Measurements from ENCODE around the gene TRPV3.
A peak's percentile ranks its signal among the peaks of the same experiment; 100 is the strongest.
"Not testable (repeated sequence)": the region's sequence is repeated elsewhere in the genome, so short reads cannot be mapped to it uniquely, and the experiment has no call there.

TRPV3 gene

DNA sequence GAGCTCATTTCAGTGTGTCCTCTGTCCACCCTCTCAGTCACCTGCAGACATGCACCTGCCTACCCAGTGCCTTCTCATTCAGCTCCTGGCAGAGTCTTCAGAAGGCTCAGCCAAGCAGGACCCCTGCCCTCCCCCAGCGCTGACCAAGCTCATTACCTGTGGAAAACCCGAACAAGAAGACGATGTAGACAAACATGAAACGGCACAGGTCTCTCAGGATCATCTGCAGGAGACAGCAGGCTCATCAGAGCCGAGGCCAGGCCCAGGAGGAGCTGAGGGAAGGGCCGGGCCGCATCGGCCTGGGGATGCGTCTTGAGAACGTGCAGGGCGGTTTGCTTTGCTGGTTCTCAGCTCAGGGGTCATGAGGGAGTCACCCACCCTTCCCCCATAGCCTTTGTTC, 19.4 kb upstream of the TRPV3 start:
- DNase-seq (ENCODE audit: insufficient read length, low spot score) (no peak), FAIRE-seq (no peak)
- TF ChIP-seq POLR2AphosphoS5 (IDR thresholded peaks at IDR 0.05; ENCODE audit: low read depth, low read length) (no peak), PAX5 (IDR thresholded peaks at IDR 0.05; ENCODE audit: insufficient read depth, low read length, severe bottlenecking) (no peak), POLR2A (IDR thresholded peaks at IDR 0.05; ENCODE audit: low read depth, low read length) (no peak), POU2F2 (IDR thresholded peaks at IDR 0.05; ENCODE audit: low read depth, low read length) (no peak), SPI1 (IDR thresholded peaks at IDR 0.05; ENCODE audit: low read depth, low read length) (no peak), TAF1 (IDR thresholded peaks at IDR 0.05; ENCODE audit: low read depth, low read length) (no peak)

- DNase-seq (ENCODE audit: insufficient read length, low spot score) (no peak), FAIRE-seq (peak; percentile 63)
- TF ChIP-seq POLR2AphosphoS5 (IDR thresholded peaks at IDR 0.05; ENCODE audit: low read depth, low read length), result no peak
- TF ChIP-seq TAF1 (IDR thresholded peaks at IDR 0.05; ENCODE audit: low read depth, low read length), result no peak
- TF ChIP-seq POLR2A (IDR thresholded peaks at IDR 0.05; ENCODE audit: low read depth, low read length), result no peak
- TF ChIP-seq SPI1 (IDR thresholded peaks at IDR 0.05; ENCODE audit: low read depth, low read length), result no peak
- TF ChIP-seq PAX5 (IDR thresholded peaks at IDR 0.05; ENCODE audit: insufficient read depth, low read length, severe bottlenecking), result no peak
- no peak for TF ChIP-seq POU2F2 (IDR thresholded peaks at IDR 0.05; ENCODE audit: low read depth, low read length)
These were observed 17.9 kb upstream of the TRPV3 start for GRCh38 chr17:3575511-3575910.

- FAIRE-seq (no peak), DNase-seq (ENCODE audit: insufficient read length, low spot score) (no peak)
- TF ChIP-seq POLR2A (IDR thresholded peaks at IDR 0.05; ENCODE audit: low read depth, low read length) (no peak), POLR2AphosphoS5 (IDR thresholded peaks at IDR 0.05; ENCODE audit: low read depth, low read length) (no peak), POU2F2 (IDR thresholded peaks at IDR 0.05; ENCODE audit: low read depth, low read length) (no peak), SPI1 (IDR thresholded peaks at IDR 0.05; ENCODE audit: low read depth, low read length) (no peak), PAX5 (IDR thresholded peaks at IDR 0.05; ENCODE audit: insufficient read depth, low read length, severe bottlenecking) (no peak), TAF1 (IDR thresholded peaks at IDR 0.05; ENCODE audit: low read depth, low read length) (no peak)
These were observed 16.6 kb upstream of the TRPV3 start for GRCh38 chr17:3574231-3574630.

DNA sequence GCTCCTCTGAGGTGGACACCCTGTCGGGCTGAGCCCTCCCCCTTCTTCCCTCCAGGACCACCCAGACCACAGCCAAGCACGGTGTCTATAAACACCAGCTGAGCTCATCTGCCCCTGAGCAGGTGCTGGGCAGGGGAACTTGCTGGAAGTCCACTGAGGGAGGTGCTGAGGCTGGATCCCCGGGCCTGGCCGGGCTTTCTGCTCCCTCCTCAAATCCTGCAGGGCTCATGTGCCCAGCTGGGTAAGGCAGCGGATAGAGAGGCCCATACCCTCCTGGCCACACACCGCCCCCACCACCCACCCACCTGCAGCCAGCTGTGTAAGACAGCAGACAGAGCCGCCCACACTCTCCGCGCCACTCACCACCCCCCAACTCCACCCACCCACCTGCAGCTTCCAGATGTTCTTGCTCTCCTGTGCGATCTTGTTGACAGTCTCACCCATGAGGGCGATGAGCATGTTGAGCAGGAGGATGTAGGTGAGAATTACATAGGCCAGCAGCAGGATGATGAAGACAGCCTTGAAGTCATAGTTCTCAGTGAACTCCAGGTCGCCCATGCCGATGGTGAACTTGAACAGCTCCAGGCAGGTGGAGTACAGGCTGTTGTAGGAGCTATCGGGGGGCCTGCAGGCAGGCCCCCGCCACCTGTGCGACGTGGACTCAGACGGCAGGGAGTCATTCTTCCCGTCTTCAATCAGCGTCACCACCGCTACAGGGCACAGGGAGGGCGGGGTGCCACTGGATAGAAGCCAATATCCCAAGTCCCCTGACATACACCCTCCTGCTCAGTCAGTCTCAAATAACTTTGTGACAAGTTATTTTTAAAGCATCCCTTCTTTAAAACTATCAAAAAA, 15.9 kb upstream of the TRPV3 start:
- FAIRE-seq (peak; percentile 55), DNase-seq (ENCODE audit: insufficient read length, low spot score) (no peak)
- TF ChIP-seq PAX5 (IDR thresholded peaks at IDR 0.05; ENCODE audit: insufficient read depth, low read length, severe bottlenecking), result no peak
- TF ChIP-seq TAF1 (IDR thresholded peaks at IDR 0.05; ENCODE audit: low read depth, low read length), result no peak
- no peak for TF ChIP-seq SPI1 (IDR thresholded peaks at IDR 0.05; ENCODE audit: low read depth, low read length)
- TF ChIP-seq POU2F2 (IDR thresholded peaks at IDR 0.05; ENCODE audit: low read depth, low read length), result no peak
- no peak for TF ChIP-seq POLR2A (IDR thresholded peaks at IDR 0.05; ENCODE audit: low read depth, low read length)
- no peak for TF ChIP-seq POLR2AphosphoS5 (IDR thresholded peaks at IDR 0.05; ENCODE audit: low read depth, low read length)

DNA sequence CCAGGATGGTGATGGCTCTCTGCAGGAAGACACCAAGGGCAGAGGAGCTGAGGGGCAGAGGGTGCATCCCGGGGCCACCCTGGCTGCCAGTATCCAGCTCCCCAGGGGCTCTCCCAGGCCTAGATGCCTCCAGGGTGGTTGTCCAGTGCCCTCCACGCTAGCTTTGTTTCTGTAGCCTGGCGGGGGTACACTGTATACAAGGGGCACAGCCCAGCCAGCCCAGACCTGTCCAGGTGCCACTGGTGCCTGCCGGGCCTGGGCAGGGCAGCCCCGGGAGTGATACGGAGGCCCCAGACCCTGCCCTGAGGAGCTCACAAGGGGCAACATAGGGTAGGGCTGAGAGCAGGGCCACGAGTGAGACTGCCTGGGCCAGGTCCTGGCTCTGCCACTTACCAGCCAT, 14.6 kb upstream of the TRPV3 start:
- FAIRE-seq (no peak), DNase-seq (ENCODE audit: insufficient read length, low spot score) (no peak)
- TF ChIP-seq SPI1 (IDR thresholded peaks at IDR 0.05; ENCODE audit: low read depth, low read length) (no peak), POLR2AphosphoS5 (IDR thresholded peaks at IDR 0.05; ENCODE audit: low read depth, low read length) (no peak), POLR2A (IDR thresholded peaks at IDR 0.05; ENCODE audit: low read depth, low read length) (no peak)

DNA sequence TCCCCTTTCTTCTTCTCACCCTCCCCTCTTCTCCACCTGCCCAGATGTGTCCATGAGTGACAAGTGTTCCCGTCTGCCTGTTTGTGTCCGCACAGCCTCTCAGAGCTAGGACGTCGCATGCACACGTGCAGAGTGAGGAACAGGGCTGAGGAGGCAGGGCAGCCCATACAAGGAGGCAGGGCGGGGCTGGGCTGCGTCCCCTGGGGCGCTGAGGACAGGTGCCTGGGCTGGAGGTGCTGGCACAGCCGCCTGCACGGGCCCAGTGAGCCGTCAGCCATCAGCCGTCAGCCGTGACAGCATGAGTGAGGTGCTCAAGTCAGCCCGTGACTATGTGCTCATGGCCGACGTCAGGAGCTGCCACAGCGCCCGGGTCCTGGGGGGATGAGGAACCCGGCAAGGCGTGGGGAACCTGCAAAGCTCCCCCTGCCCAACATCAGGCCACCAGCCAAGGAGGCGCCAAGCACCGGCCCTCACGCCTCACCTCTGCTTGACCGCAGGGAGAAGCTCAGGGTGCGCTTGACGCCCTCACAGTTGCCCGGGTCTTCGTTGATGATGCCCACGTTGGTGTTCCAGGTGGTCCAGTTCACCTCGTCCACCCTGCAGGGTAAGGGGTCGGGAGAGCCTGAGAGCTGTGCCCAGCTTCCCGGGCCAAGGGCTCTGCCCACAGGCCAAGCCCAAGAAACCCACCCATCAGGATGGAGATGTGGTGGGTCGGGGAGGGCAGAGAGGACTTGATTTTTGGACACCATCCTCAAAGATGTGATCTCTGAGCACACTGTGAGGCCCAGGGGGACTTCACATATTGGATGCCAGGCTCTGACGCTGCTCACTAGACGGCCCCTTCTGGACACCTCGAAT, 13.7 kb upstream of the TRPV3 start:
- FAIRE-seq (no peak), DNase-seq (ENCODE audit: insufficient read length, low spot score) (no peak)
- TF ChIP-seq PAX5 (IDR thresholded peaks at IDR 0.05; ENCODE audit: insufficient read depth, low read length, severe bottlenecking) (no peak), SPI1 (IDR thresholded peaks at IDR 0.05; ENCODE audit: low read depth, low read length) (no peak), TAF1 (IDR thresholded peaks at IDR 0.05; ENCODE audit: low read depth, low read length) (no peak), POLR2A (IDR thresholded peaks at IDR 0.05; ENCODE audit: low read depth, low read length) (no peak), POU2F2 (IDR thresholded peaks at IDR 0.05; ENCODE audit: low read depth, low read length) (no peak), POLR2AphosphoS5 (IDR thresholded peaks at IDR 0.05; ENCODE audit: low read depth, low read length) (no peak)

DNA sequence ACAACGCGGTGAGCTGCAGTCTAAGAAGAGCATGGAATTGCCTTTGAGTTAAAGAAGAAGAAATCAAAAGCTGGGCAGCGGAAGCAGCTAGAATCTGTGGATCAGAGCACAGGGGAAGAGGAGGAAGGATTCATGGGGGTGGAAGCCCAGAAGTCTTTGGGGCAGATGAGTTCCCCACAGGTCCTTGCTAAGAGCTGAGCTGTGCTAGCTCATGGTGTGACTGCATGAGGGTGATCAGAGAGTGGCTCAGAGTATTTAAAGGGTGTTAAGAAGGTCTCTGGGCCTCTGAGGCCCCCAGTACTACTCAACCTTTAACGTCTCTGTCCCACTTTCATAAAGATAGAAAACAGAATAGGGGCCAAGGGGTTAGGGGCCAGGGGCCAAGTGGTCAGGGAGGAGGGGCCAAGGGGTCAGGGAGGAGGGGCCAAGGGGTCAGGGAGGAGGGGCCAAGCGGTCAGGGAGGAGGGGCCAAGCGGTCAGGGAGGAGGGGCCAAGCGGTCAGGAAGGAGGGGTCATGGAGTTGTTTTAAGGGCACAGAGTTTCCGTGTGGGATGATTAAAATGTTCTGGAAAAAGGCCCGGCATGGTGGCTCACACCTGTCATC, 12.0 kb upstream of the TRPV3 start:
- FAIRE-seq, result no peak
- no peak for TF ChIP-seq SPI1 (IDR thresholded peaks at IDR 0.05; ENCODE audit: low read depth, low read length)
- DNase-seq (ENCODE audit: insufficient read length, low spot score), result no peak

- no peak for TF ChIP-seq POU2F2 (IDR thresholded peaks at IDR 0.05; ENCODE audit: low read depth, low read length)
- TF ChIP-seq POLR2AphosphoS5 (IDR thresholded peaks at IDR 0.05; ENCODE audit: low read depth, low read length), result no peak
- TF ChIP-seq PAX5 (IDR thresholded peaks at IDR 0.05; ENCODE audit: insufficient read depth, low read length, severe bottlenecking), result no peak
- TF ChIP-seq TAF1 (IDR thresholded peaks at IDR 0.05; ENCODE audit: low read depth, low read length), result no peak
- TF ChIP-seq SPI1 (IDR thresholded peaks at IDR 0.05; ENCODE audit: low read depth, low read length), result no peak
- TF ChIP-seq POLR2A (IDR thresholded peaks at IDR 0.05; ENCODE audit: low read depth, low read length), result no peak
- DNase-seq (ENCODE audit: insufficient read length, low spot score), result no peak
- no peak for FAIRE-seq
These were observed 8.9 kb upstream of the TRPV3 start for GRCh38 chr17:3566551-3566950.

GRCh38 chr17:3565143-3565542, 7.5 kb upstream of the TRPV3 start:
- FAIRE-seq (peak; percentile 38), DNase-seq (ENCODE audit: insufficient read length, low spot score) (no peak)
- no peak for TF ChIP-seq POLR2A (IDR thresholded peaks at IDR 0.05; ENCODE audit: low read depth, low read length)
- TF ChIP-seq POLR2AphosphoS5 (IDR thresholded peaks at IDR 0.05; ENCODE audit: low read depth, low read length), result no peak
- no peak for TF ChIP-seq SPI1 (IDR thresholded peaks at IDR 0.05; ENCODE audit: low read depth, low read length)
- no peak for TF ChIP-seq PAX5 (IDR thresholded peaks at IDR 0.05; ENCODE audit: insufficient read depth, low read length, severe bottlenecking)
- TF ChIP-seq TAF1 (IDR thresholded peaks at IDR 0.05; ENCODE audit: low read depth, low read length), result no peak
- TF ChIP-seq POU2F2 (IDR thresholded peaks at IDR 0.05; ENCODE audit: low read depth, low read length), result no peak

- DNase-seq (ENCODE audit: insufficient read length, low spot score); FAIRE-seq: not testable (repeated sequence)
These were observed 6.6 kb upstream of the TRPV3 start for GRCh38 chr17:3564241-3564640.
